OCI-LY1 (cell line): ENCODE data around the gene KSR1.

ENCODE experiments used
- CTCF ChIP-seq: fragments of 200-600 bp; sonication (generic), shearing (Covaris generic); IDR thresholded peaks from 2 replicates; pipeline ENCODE4 v1.5.1; 2017; ENCODE audit warnings: mild to moderate bottlenecking, antibody characterized with exemption, low read length, moderate library complexity, mixed read lengths
- EZH2 ChIP-seq: fragments of 200-600 bp; sonication (generic), shearing (Covaris generic); IDR thresholded peaks from 2 replicates; pipeline ENCODE4 v1.8.0; 2017; ENCODE audit warnings: borderline replicate concordance, mixed run types, mild to moderate bottlenecking, antibody characterized with exemption, low read length, moderate library complexity, mixed read lengths

GRCh38 chr17:27601975-27602302, 145.7 kb downstream of the KSR1 start:
- TF ChIP-seq CTCF (no peak), EZH2 (no peak)
